Measurements from ENCODE around the gene TMEM187. TPM values are rescaled to one million over a fixed set of nuclear protein-coding genes. Genes with fewer than 3 reads are reported as not detected.

TMEM187 gene
- total and polyA plus RNA-seq, 10 of the 15 experiments (the other 5 are each of a cell fraction or from before 2014, with no cell fraction given) = 0.45 to 8.5 (median 4.1) TPM

DNA sequence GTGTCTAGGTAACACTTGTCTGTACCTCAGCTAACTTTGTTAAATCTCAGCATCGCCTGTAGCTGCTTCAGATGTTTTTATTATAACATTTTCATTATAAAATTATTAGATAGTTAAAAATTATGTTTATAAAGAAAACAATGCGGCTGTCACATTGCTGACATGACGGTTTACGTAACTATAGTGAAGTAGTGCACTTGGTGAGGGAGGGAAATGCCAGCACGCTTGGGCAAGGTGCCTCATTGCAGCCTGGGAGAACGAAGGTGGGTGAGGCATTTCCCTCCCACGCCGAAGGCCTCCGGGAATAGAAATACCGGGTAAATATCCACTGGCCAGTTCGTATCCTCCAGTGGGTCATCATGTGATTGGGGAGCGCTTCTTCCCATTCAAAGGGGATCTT, 15.9 kb downstream of the TMEM187 start:
- H3K4me2 ChIP-seq (ENCODE audit: control insufficient read depth, insufficient read depth) = no peak overlapping the region
- intact Hi-C loops (cut with micrococcal nuclease; ENCODE audit: unreplicated experiment) = no loop called here
- H2AFZ ChIP-seq (ENCODE audit: control insufficient read depth, low read depth, low read length) = no peak overlapping the region
- H3K4me3 ChIP-seq = no peak overlapping the region
- no TSS peak for BruUV-seq (replicated peaks)
- H3K36me3 ChIP-seq (ENCODE audit: control insufficient read depth in 2 of 2, insufficient read depth in 2 of 2, low read length in 1 of 2) = no peaks in the 10 kb centered on the region
- in situ Hi-C loops (cut with MboI) = loop anchor here (10.0 kb wide), 1 partner anchor 64 kb away; the partner anchor contains the start of gene ARHGAP4
- ChIA-PET CTCF (no interaction called here), SMC1A (ENCODE audit: uncharacterized antibody, unreplicated experiment) (no interaction called here), POLR2A (interaction anchor here (0.7 to 1.1 kb wide), 2 partner anchors 29 to 230 kb away, joined by 3 to 7 read pairs; no protein-coding TSS in a partner anchor), RAD21 (ENCODE audit: unreplicated experiment) (interaction anchor here (0.6 kb wide), 1 partner anchor 35 kb away, joined by 4 read pairs; no protein-coding TSS in a partner anchor)
- ATAC-seq (no peak), DNase-seq (ENCODE audit: low read depth, low spot score) (no peak), FAIRE-seq (no peak)
- no peak overlapping the region for H3K9ac ChIP-seq (ENCODE audit: control insufficient read depth, insufficient read depth, low read length)
- peaks cover 18% of the 10 kb centered on the region for H3K4me1 ChIP-seq (ENCODE audit: control insufficient read depth, insufficient read depth, low read length)
- no peaks in the 10 kb centered on the region for H3K27me3 ChIP-seq (replicated peaks in 1 of 2; ENCODE audit: control insufficient read depth in 2 of 2, insufficient read depth in 2 of 2, low read length in 1 of 2)
- H3K27ac ChIP-seq (ENCODE audit: control insufficient read depth, insufficient read depth) = no peak overlapping the region
- WGBS (ENCODE audit: insufficient coverage, insufficient replicate concordance, low lambda C conversion rate, missing lambda C conversion rate) = 81% methylated on average over 12 of the region's 12 CpGs
- TF ChIP-seq RAD21 (IDR thresholded peaks at IDR 0.05; ENCODE audit: insufficient read depth, low read depth, low read length) = no peak
- TF ChIP-seq KDM1A (IDR thresholded peaks at IDR 0.05; ENCODE audit: borderline replicate concordance) = no peak
- no peak for TF ChIP-seq NR2C1 (IDR thresholded peaks at IDR 0.05)
- TF ChIP-seq, protein P1, sequence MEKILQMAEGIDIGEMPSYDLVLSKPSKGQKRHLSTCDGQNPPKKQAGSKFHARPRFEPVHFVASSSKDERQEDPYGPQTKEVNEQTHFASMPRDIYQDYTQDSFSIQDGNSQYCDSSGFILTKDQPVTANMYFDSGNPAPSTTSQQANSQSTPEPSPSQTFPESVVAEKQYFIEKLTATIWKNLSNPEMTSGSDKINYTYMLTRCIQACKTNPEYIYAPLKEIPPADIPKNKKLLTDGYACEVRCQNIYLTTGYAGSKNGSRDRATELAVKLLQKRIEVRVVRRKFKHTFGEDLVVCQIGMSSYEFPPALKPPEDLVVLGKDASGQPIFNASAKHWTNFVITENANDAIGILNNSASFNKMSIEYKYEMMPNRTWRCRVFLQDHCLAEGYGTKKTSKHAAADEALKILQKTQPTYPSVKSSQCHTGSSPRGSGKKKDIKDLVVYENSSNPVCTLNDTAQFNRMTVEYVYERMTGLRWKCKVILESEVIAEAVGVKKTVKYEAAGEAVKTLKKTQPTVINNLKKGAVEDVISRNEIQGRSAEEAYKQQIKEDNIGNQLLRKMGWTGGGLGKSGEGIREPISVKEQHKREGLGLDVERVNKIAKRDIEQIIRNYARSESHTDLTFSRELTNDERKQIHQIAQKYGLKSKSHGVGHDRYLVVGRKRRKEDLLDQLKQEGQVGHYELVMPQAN (conservative IDR thresholded peaks at IDR 0.05) = no peak
- TF ChIP-seq RAD51 (IDR thresholded peaks at IDR 0.05) = no peak
- TF ChIP-seq, protein P2, sequence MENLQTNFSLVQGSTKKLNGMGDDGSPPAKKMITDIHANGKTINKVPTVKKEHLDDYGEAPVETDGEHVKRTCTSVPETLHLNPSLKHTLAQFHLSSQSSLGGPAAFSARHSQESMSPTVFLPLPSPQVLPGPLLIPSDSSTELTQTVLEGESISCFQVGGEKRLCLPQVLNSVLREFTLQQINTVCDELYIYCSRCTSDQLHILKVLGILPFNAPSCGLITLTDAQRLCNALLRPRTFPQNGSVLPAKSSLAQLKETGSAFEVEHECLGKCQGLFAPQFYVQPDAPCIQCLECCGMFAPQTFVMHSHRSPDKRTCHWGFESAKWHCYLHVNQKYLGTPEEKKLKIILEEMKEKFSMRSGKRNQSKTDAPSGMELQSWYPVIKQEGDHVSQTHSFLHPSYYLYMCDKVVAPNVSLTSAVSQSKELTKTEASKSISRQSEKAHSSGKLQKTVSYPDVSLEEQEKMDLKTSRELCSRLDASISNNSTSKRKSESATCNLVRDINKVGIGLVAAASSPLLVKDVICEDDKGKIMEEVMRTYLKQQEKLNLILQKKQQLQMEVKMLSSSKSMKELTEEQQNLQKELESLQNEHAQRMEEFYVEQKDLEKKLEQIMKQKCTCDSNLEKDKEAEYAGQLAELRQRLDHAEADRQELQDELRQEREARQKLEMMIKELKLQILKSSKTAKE (IDR thresholded peaks at IDR 0.05; ENCODE audit: low read depth, poor library complexity, severe bottlenecking) = no peak
- TF ChIP-seq RBBP5 (conservative IDR thresholded peaks at IDR 0.05) = no peak
- TF ChIP-seq TBL1XR1 (IDR thresholded peaks at IDR 0.05; ENCODE audit: low read depth, low read length) = no peak
- no peak for TF ChIP-seq MXI1 (IDR thresholded peaks at IDR 0.05; ENCODE audit: low read depth, low read length)
- TF ChIP-seq MYB (IDR thresholded peaks at IDR 0.05; ENCODE audit: borderline replicate concordance, low read depth, low read length) = no peak
- no peak for TF ChIP-seq IKZF1 (conservative IDR thresholded peaks at IDR 0.05)
- TF ChIP-seq TCF12 (IDR thresholded peaks at IDR 0.05; ENCODE audit: low read depth, low read length) = no peak
- H4K20me1 ChIP-seq (ENCODE audit: control insufficient read depth, insufficient read depth) = no peaks in the 10 kb centered on the region
- H3K9me3 ChIP-seq (replicated peaks; ENCODE audit: control insufficient read depth, insufficient read depth, low read length) = no peaks in the 10 kb centered on the region; the same call in 1 of the 3 replicates
- no peaks in the 10 kb centered on the region; the same call in 1 of the 2 replicates for H3K79me2 ChIP-seq (ENCODE audit: control insufficient read depth, insufficient read depth, low read length)

Measured in GM12878 (cell line).